Ecto neural progenitor cell (in vitro differentiated cells): ENCODE measurements around the gene R3HDML.
"Not testable (repeated sequence)": the region's sequence is repeated elsewhere in the genome, so short reads cannot be mapped to it uniquely, and the experiment has no call there.

ENCODE experiments used
- DNase-seq: peaks from one replicate; pipeline ENCODE4 v3.0.0-alpha.2; 2018; ENCODE audit warnings: low spot score

Gene R3HDML

DNA sequence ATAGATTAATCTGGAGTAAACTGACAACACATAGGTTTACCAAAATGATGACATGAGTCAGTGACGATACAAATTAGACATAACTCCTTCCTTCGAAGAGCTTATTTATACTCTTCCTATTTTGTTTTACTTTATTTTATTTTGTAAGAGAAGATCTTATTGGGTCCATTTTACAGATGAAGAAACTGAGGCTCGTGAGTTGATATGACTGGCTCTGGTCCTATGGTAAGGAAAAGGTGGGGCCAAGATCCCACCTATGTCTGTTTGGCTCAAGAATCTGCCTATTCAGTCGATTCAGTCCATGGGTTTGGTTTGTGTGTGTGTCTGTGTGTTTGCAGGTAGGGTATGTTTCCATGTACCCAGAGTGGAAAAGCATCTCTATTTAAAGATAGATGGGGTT is 8.4 kb upstream of the R3HDML start:
- no peak for DNase-seq

DNA sequence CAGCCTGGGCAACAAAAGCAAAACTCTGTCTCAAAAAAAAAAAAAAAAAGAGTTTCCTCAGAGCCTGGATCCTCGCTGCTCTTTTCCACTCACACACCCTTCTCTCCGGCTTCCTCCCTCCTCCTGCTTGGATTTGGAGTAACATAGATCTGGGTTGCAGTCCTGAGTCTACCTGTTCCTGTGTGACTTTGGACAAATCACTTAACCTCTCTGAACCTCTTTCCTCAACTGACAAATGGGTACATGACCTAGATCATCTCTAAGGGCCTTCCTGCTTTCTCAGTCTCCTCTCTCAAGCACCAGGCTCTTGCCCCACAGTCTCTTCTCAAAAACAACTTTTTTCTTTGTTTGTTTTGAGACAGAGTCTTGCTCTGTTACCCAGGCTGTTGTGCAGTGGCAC is 5.6 kb upstream of the R3HDML start:
- DNase-seq: no peak

DNA sequence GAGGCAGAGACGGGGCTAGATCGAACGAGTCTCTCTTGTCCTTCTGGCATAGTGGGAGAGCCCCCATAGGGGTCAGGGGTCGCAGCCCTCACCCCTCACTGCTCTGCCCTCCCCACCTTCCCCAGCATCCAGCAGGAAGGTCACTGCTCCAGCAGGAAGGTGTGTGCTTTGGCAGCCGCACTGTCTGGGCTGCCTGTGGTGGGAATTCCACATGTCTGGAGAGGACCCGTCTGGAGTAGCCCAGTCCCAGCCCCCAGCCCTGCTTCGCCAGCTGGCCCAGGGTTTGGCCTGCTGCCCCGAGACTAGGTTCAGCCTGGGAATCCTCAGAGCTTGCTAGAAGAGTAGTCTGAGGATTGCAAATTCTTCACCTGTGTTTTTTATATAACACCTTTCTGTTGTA is 2.5 kb upstream of the R3HDML start:
- DNase-seq: no peak

DNA sequence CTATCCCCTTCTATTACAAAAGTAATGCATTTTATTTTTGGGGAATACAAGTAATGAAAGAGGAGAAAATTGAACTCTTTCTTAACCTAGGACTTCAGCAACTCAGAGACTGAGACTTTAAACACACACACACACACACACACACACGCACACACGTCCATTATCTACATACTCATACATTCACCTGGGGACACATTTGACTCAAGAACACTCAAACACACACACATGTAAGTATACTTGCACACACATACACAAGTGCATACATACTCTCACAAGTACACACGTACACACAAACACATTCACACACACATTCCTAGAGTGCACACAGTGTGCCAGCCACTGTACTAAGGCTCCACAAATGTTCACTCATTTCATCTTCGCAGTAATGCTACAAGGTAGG is 2.1 kb upstream of the R3HDML start:
- no peak for DNase-seq

DNA sequence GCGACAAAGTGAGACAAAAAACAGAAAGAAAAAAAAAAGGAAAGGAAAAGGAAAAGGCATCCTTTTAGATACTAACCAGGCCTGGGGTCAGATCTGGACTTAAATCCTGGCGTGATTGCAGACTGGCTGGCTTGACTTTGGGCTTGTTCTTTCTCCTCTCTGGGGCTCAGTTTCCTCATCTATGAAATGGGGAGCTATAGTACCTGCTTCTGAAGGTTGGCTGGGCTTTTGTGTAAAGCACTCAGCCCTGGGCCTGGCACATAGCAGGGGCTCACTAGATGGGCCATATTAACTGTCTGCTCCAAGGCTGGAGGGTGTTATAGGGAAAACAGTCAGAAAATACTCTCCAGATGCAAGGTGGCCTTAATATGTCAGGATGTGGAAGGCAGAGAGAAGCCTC is 1.2 kb upstream of the R3HDML start:
- no peak for DNase-seq

DNA sequence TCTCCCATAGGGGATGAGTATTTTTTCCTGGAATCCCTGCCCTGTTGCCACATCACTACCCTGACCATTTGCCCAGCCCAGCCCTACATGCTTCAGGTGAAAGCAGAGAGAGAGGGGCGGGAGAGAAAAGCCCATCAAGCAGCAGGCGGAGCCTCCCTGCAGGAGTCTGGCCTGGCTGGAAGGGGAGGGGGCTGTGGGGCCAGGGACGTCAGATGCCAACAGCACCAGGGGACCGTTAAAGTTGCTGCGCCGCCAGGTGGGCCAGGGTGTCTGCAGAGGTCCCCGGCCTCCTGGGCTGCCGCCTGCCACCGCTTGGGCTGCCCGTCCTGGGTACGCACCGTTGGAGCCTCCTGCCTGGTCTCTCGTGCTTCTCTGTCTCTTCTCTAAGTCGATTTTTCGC is 757 bp upstream of the R3HDML start:
- DNase-seq: peak; percentile 65

DNA sequence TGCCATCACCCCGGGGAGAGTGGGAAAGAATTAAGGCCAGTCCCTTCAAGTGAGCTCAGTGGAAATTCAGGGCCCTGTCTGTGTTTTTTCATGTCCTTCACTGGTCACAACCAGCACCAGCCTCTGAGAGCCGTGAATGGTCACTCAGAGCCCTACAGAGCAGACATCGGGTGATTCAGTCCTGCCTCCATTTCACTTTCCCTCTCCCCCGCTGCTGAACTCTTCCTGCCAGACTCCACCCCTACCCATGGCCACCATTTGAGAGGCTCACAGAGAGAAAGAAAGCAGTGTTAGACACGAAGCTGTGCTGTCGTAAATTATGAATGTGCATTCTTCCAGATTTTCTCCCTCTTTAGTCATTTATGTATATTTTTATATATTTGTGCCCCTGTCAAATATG is 5.4 kb downstream of the R3HDML start:
- no peak for DNase-seq

DNA sequence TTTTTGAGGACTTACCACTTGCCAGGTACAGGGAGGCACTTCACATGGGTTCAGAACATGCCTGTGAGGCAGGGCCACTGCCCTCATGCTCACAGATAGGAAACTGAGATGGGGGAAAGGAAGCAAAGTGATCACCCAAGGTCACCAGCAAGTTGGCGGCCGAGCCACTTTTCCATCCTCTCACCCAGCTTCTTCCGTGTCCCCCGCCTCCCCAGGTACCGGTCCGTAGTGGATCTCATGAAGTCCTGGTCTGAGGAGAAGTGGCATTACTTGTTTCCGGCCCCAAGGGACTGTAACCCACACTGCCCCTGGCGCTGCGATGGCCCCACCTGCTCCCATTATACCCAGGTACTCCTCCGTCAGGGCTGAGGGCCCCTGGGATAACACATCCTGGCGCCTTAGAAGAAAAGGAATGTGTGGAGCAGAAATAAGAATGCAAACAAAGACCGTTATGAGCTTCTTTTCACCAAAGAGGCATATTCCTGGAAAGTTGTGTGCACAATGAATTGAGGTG is 6.4 kb downstream of the R3HDML start:
- no peak for DNase-seq

DNA sequence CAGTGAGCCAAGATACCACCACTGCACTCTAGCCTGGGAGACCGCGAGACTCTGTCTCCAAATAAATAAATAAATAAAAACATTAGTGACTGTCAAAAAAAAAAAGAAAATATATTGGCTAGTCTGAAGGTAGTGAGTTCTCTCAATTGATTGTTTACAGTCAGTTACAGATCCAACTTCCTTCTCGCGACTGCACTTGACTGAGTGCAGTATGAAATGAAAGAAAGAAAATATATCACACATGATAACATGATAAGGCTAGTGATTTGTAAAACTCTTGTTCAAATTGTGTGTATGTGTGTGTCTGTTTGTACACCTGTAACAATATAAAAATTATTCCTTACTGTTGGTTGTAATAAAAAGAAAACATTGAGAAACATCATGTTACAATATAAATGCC is 7.9 kb downstream of the R3HDML start:
- no peak for DNase-seq

DNA sequence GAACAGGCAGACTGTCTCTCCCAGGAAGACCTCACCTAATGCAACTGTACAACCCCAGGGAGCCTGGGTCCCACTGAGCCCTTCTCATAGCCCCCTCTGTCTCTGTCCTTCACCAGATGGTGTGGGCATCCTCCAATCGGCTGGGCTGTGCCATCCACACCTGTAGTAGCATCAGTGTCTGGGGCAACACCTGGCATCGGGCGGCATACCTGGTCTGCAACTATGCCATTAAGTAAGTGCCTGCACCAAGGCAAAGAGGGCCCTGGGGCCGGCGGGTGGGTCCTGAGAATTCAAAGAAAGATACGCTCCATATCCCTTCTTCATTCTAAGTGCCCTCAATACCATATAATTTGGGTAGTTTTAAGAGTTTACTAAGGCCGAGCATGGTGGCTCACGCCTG is 8.3 kb downstream of the R3HDML start:
- no peak for DNase-seq

DNA sequence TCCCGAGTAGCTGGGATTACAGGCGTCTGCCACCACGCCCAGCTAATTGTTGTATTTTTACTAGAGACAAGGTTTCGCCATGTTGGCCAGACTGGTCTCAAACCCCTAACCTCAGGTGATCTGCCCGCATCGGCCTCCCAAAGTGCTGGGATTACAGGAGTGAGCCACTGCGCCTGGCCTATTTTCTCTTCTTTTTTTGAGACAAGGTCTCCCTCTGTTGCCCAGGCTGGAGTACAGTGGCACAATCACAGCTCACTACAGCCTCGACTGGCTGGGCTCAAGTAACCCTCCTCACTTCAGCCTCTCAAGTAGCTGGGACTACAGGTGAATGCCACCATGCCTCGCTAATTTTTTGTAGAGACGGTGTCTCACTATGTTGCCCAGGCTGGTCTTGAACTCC is 9.1 kb downstream of the R3HDML start:
- DNase-seq: not testable (repeated sequence)

DNA sequence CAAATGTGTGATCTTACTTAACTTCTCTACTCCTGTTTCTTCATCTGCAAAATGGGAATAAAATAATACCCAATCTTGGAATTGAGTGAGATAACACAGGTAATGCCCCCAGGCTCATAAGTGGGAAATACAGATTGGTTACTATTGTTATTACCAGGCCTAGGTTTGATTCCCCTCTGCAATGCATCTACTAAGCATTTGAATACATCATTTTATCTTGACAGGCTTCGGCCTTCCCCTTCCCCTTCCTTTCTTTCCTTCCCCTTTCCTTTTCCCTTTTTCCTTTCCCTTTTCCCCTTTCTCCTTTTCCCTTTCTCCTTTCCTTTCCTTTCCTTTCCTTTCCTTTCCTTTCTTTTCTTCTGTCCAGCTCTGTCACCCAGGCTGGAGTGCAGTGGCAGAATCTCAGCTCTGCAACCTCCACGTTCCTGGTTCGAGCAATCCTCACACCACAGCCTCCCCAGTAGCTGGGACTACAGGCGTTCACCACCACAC is 11.4 kb downstream of the R3HDML start:
- no peak for DNase-seq

DNA sequence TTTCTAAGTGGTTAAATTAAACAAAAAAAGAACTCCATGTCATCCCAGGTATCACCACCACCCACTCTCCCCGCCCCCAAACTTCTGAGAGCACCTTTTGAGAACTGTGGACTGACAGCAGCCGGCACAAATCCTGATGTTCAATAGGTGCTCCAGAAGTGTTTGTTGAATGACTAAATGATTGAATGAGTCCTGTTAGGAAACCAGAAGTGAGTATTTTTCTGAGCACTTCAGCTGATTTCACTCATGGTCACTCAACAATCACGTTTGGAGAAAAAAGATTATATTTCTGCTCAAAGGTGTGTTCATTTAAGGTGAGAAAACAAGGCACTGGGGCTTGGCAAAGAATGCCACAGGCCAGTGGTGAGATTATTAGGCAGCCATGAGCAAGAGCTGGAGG is 12.5 kb downstream of the R3HDML start:
- DNase-seq: no peak

DNA sequence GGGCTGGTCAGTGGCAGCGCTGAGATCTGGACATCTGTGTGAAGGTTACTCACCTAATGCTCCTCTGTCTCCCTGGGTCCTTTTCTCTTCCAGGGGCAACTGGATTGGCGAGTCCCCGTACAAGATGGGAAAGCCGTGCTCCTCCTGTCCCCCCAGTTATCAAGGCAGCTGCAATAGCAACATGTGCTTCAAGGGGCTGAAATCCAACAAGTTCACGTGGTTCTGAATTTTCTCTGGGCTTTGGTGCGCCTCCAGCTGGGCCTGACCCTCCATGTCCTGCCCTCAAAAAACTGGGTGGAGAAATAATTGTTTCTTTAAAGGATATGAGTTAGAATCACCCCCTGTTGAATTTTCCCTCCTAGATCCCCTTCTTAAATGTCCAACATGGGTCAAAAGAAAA is 13.7 kb downstream of the R3HDML start:
- no peak for DNase-seq

DNA sequence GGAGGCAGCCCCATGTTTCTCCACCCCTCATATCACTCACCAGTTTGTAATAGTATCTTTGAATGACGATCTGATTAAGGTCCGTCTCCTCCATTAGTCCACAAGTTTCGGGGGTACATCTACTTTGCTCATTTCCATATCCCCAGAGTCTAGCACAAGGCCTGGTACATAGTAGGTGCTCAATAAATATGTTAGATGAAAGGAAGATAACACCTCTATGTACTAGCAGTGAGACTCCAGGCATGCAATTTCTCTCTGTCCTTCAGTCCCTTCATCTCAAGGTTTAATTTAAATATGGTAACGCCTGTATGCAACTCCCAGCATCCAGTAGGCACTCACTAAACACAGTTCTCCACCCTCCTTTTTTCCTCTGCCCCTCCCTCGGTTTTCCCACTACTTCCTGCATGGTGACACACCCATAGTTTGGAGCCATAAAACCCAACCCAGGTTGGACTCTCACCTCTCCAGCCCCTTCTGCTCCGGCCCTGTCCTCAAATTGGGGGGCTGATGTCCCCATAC is 18.2 kb downstream of the R3HDML start:
- no peak for DNase-seq

DNA sequence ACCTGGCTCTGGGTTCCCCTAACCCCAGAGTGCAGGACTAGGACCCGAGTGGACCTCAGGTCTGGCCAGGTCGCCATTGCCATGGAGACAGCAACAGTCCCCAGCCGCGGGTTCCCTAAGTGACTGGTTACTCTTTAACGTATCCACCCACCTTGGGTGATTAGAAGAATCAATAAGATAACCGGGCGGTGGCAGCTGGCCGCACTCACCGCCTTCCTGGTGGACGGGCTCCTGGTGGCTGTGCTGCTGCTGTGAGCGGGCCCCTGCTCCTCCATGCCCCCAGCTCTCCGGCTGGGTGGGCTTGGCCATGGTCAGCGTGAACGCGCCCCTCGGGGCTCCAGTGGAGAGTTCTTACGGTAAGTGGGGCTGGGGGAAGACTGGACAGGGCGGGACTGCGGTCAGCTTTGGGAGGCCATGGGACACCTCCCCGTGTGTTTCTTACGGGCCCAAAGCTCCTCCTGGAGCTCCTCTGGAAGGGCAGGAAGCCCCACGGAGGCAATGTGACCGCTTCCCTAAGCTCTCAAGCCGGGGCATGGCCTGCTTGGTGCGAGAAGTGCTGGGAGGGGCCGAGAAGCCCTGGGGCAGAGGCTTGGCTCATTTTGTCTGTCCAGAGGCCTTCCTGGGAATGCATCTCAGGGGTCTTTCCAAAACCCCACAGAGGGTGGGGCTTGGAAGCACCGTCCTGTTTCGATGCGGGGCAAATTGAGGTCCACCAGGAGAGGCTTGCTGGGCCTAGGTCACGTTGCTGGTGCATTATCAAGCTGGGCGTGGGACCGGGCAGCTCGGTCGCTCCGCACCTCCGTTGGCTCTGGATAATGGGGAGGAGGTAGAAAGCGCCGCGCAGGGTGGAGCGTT is 18.9 kb downstream of the R3HDML start, which contains the start of gene HNF4A:
TSS of gene HNF4A (plus strand) at position 202 of the 855 bp plus-strand sequence. CDS start at position 308, 106 bp downstream.
- DNase-seq: no peak

DNA sequence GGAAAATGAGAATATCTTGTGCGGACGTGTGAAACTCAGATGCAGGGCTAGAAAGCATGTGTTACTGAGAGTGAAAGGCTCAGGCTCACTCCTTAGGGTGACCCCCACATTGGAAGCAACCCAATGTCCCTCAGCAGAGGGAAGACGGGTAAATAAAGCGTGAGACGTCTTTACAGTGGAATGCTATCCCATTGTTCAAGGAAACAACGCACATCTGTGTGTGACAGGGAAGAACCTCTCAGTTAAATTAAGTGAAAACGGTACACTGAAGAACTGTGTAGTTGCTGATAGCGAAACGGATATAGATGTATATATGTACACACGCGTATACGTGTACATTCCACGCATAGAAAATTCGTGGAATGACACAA is 19.5 kb downstream of the R3HDML start:
- DNase-seq: no peak

DNA sequence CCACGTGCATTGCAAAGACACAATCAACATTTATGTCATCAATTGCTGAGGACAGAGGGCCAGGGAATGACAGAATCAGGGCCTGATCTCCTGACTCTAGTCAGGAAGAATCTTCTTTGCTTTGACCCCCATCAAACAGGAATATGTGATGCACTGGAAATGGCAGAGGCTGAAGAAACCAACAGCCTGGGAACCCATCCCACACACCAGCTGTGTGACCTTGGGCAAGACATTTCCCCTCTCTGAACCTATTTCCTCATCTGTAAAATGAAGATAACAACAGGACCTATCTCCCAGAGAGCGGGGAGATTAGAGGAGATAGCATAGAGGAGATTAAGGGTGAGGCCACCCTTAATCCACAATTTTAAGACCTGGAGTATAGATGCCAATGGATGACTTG is 20.2 kb downstream of the R3HDML start:
- no peak for DNase-seq

DNA sequence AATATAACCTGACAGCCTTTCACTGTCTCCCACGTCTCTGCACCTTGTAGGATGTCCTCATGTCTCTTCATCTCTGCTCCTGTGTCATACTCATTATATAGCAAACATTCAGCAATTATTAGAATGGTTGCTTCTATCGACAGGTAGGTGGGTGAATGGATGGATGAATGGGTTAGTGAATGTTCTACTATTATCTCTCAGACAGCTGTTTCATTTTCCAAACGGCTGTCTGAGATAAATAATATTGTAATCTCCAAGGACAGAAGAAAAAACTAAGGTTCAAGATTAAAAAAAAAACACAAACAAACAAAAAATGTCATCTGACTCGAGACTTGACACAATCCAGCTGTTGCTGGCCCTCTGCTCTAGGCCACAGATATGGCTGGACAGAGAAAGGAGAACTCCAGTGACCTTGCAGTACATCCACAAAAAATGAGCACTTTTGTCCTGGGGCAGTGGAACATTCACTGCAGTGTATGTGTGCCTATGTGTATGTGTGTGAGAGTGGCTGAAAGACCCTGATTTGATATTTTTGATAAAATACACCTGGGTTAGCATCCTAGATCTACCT is 20.8 kb downstream of the R3HDML start:
- no peak for DNase-seq

DNA sequence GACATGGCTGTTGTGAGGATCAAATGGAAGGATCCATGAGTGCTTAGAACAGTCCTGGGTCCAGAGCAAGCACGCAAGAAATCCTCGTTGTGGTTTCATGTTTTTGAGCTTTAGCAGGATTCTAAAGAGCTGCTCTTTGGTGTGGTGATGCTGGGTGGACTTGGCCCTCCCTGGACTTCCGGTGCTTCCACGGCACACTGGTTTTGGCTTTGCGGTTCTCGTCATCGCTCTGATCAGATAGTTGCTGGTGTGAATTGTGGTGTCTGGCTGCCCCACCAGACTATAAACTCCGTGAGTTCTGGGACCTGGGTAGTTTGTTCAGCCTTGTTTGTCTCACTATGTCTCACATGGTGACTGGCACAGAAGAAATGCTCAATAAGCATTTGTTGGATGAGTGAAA is 21.9 kb downstream of the R3HDML start:
- no peak for DNase-seq

DNA sequence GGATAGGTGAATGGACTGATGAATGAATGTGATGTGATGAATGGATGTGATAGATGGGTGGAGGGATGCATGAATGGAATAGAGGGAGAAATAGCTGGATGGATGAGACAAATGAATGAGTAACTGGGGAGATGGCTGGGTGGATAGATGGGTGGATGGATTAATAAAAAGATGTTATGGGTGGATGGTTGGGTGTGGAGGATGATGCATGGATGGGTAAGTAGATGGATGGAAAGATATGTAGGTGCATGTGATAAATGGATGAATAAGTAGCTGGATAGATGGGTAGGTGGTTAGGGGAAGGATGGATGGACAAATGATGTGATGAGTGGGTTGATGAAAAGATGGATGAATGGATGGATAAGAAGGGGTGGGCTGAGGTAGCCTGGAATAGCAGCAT is 23.4 kb downstream of the R3HDML start:
- DNase-seq: no peak

DNA sequence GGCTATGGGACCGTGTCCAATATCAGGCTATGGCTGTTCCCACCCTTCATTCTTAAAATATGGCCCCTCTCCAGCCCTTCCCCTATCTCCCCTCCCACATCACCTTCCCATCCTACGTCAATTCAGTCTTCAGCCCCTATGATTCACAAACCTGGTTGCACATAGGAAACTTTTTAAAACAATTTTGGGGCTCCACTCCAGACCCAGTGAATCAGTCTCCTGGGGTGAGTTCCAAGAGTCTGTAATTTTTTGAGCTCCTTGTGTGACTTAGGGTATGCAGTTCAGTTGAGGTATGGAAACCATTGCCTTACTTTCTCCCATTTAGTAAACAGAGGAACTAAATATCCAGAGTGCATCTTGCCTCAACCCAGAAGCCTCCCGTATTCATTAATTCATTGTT is 24.2 kb downstream of the R3HDML start:
- DNase-seq: no peak

DNA sequence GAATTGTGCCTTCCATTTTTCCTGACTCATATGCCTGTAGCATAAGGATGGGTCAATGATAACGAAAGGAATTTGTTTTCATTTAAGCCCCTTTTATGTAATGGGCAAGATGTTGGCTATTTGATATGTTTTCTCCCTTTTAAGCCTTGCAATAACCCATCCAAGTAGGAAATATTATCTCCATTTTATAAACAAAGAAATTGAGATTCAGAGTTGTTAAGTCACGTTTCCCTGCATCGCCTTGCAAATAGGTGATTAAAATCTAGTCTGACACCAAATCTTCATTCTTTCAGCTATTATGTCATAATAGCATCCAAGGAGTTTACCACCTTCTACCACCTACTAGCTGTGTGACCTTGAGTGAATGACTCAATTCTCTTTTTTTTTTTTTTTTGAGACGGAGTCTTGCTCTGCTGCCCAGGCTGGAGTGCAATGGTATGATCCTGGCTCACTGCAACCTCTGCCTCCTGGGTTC is 25.7 kb downstream of the R3HDML start:
- no peak for DNase-seq
